Measurements from ENCODE around the gene TRIM67.
"Not testable (repeated sequence)": the region's sequence is repeated elsewhere in the genome, so short reads cannot be mapped to it uniquely, and the experiment has no call there.

DNA sequence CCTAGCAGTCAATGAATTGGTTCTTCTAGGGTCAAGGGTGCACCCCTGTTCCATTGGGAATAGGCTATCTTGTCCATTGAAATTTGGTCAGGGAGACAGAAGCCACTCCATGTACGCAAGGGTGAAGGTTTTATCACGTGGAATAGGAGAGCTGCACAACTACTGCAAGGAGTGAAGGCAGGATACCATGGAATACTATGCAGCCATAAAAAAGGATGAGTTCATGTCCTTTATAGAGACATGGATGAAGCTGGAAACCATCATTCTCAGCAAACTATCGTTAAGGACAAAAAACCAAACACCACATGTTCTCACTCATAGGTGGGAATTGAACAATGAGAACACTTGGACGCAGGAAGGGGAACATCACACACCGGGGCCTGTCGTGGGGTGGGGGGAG lies 34.8 kb upstream of the TRIM67 start:
- TF ChIP-seq, protein P1, sequence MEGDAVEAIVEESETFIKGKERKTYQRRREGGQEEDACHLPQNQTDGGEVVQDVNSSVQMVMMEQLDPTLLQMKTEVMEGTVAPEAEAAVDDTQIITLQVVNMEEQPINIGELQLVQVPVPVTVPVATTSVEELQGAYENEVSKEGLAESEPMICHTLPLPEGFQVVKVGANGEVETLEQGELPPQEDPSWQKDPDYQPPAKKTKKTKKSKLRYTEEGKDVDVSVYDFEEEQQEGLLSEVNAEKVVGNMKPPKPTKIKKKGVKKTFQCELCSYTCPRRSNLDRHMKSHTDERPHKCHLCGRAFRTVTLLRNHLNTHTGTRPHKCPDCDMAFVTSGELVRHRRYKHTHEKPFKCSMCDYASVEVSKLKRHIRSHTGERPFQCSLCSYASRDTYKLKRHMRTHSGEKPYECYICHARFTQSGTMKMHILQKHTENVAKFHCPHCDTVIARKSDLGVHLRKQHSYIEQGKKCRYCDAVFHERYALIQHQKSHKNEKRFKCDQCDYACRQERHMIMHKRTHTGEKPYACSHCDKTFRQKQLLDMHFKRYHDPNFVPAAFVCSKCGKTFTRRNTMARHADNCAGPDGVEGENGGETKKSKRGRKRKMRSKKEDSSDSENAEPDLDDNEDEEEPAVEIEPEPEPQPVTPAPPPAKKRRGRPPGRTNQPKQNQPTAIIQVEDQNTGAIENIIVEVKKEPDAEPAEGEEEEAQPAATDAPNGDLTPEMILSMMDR (IDR thresholded peaks at IDR 0.05), result not testable (repeated sequence)
- not testable (repeated sequence) for TF ChIP-seq POLR2A (IDR thresholded peaks at IDR 0.05)

All from body of pancreas (tissue), 4 donors.